WTC11 (cell line): ENCODE data around the gene LRRC8C. TPM values are rescaled to one million over a fixed set of nuclear protein-coding genes. Genes with fewer than 3 reads are reported as not detected.

ENCODE experiments used
- ATAC-seq: fragments of 200-7000 bp; cut with Tn5 transposase; 2 replicates; pipeline ENCODE4 v1.10.0; 2021; ENCODE audit warnings: mild to moderate bottlenecking, moderate library complexity
- CTCF ChIA-PET: fragments of 300-600 bp; sonication (Branson Sonifier 250); formaldehyde crosslinking; loops from one replicate; lab custom pipeline; 2021; ENCODE audit warnings: antibody characterized with exemption; lab: Charles Lee
- POLR2A ChIA-PET: fragments of 350-600 bp; sonication (Branson Sonifier 250); formaldehyde crosslinking; loops from one replicate; lab custom pipeline; 2021; ENCODE audit warnings: antibody characterized with exemption; lab: Charles Lee
- DNase-seq: peaks from one replicate; pipeline ENCODE4 v3.0.0; 2021; ENCODE audit warnings: low spot score
- H3K27ac Mint-ChIP-seq: 2 replicates; pipeline ENCODE4 v1.8.0; 2021; ENCODE audit warnings: mixed read lengths
- H3K27me3 Mint-ChIP-seq: 2 replicates; pipeline ENCODE4 v1.8.0; 2021; ENCODE audit warnings: low read depth, mild to moderate bottlenecking, moderate library complexity, mixed read lengths
- H3K36me3 Mint-ChIP-seq: 2 replicates; pipeline ENCODE4 v1.8.0; 2021; ENCODE audit warnings: mixed read lengths
- H3K4me1 Mint-ChIP-seq: 2 replicates; pipeline ENCODE4 v1.8.0; 2022; ENCODE audit warnings: mixed read lengths
- H3K4me3 Mint-ChIP-seq: 2 replicates; pipeline ENCODE4 v1.8.0; 2021; ENCODE audit warnings: mild to moderate bottlenecking, moderate library complexity, mixed read lengths
- H3K9me3 Mint-ChIP-seq: 2 replicates; pipeline ENCODE4 v1.8.0; 2021; ENCODE audit warnings: mixed read lengths
- ATF3 ChIP-seq: sonication (generic); formaldehyde crosslinking; conservative IDR thresholded peaks from 2 replicates; pipeline ENCODE4 v1.8.1; 2022; ENCODE audit warnings: mild to moderate bottlenecking, missing genetic modification reagents
- CBFB ChIP-seq: sonication (generic); formaldehyde crosslinking; IDR thresholded peaks from 2 replicates; pipeline ENCODE4 v1.8.1; 2022; ENCODE audit warnings: mild to moderate bottlenecking, low read depth, missing genetic modification reagents
- CDX4 ChIP-seq: fragments of 250-450 bp; sonication (Bioruptor Pico); IDR thresholded peaks from 2 replicates; pipeline ENCODE4 v1.9.0; 2021; ENCODE audit warnings: moderate library complexity, mild to moderate bottlenecking, inconsistent platforms, borderline replicate concordance
- CTCF ChIP-seq: fragments of 200-600 bp; IDR thresholded peaks from 2 replicates; pipeline ENCODE4 v1.8.0; 2022; ENCODE audit warnings: antibody characterized with exemption
- ETV6 ChIP-seq: sonication (generic); formaldehyde crosslinking; IDR thresholded peaks from 2 replicates; pipeline ENCODE4 v1.8.1; 2022; ENCODE audit warnings: mild to moderate bottlenecking, missing genetic modification reagents
- GABPB1 ChIP-seq: sonication (generic); formaldehyde crosslinking; IDR thresholded peaks from 2 replicates; pipeline ENCODE4 v1.8.1; 2023; ENCODE audit warnings: mild to moderate bottlenecking, missing genetic modification reagents
- JUN ChIP-seq: sonication (generic); formaldehyde crosslinking; IDR thresholded peaks from 2 replicates; pipeline ENCODE4 v1.8.0; 2023; ENCODE audit warnings: mild to moderate bottlenecking, missing genetic modification reagents
- MAX ChIP-seq: sonication (generic); formaldehyde crosslinking; IDR thresholded peaks from 2 replicates; pipeline ENCODE4 v1.8.0; 2022; ENCODE audit warnings: mild to moderate bottlenecking, missing genetic modification reagents
- MLX ChIP-seq: sonication (generic); formaldehyde crosslinking; IDR thresholded peaks from 2 replicates; pipeline ENCODE4 v1.8.1; 2023; ENCODE audit warnings: mild to moderate bottlenecking, missing genetic modification reagents, moderate library complexity
- NR3C1 ChIP-seq: sonication (generic); formaldehyde crosslinking; conservative IDR thresholded peaks from 2 replicates; pipeline ENCODE4 v1.8.1; 2023; ENCODE audit warnings: low read depth, mild to moderate bottlenecking, missing genetic modification reagents
- RELA ChIP-seq: sonication (generic); formaldehyde crosslinking; IDR thresholded peaks from 2 replicates; pipeline ENCODE4 v1.8.1; 2022; ENCODE audit warnings: missing genetic modification reagents, mild to moderate bottlenecking, borderline replicate concordance
- RORB ChIP-seq: fragments of 250-450 bp; sonication (Bioruptor Pico); IDR thresholded peaks from 2 replicates; pipeline ENCODE4 v1.9.0; 2021; ENCODE audit warnings: mild to moderate bottlenecking
- SMAD3 ChIP-seq: sonication (generic); formaldehyde crosslinking; IDR thresholded peaks from 2 replicates; pipeline ENCODE4 v1.8.0; 2022; ENCODE audit warnings: missing genetic modification reagents, mild to moderate bottlenecking, borderline replicate concordance
- SOX15 ChIP-seq: fragments of 250-450 bp; sonication (Bioruptor Pico); IDR thresholded peaks from 2 replicates; pipeline ENCODE4 v1.9.0; 2021; ENCODE audit warnings: mild to moderate bottlenecking
- STAT6 ChIP-seq: sonication (generic); formaldehyde crosslinking; conservative IDR thresholded peaks from 2 replicates; pipeline ENCODE4 v1.8.1; 2023; ENCODE audit warnings: mild to moderate bottlenecking, low read depth, missing genetic modification reagents, moderate library complexity
- TCF7 ChIP-seq: sonication (generic); formaldehyde crosslinking; IDR thresholded peaks from 2 replicates; pipeline ENCODE4 v1.8.0; 2022; ENCODE audit warnings: mild to moderate bottlenecking, low read depth, missing genetic modification reagents, moderate library complexity
- TEAD1 ChIP-seq: sonication (generic); formaldehyde crosslinking; IDR thresholded peaks from 2 replicates; pipeline ENCODE4 v1.8.0; 2022; ENCODE audit warnings: mild to moderate bottlenecking, missing genetic modification reagents
- USF1 ChIP-seq: sonication (generic); formaldehyde crosslinking; IDR thresholded peaks from 2 replicates; pipeline ENCODE4 v1.8.0; 2022; ENCODE audit warnings: mild to moderate bottlenecking, missing genetic modification reagents
- ZNF121 ChIP-seq: sonication (generic); formaldehyde crosslinking; IDR thresholded peaks from 2 replicates; pipeline ENCODE4 v1.8.0; 2023; ENCODE audit warnings: missing genetic modification reagents
- ZNF317 ChIP-seq: sonication (generic); formaldehyde crosslinking; IDR thresholded peaks from 2 replicates; pipeline ENCODE4 v1.8.1; 2023; ENCODE audit warnings: low read depth, mild to moderate bottlenecking, moderate library complexity, missing genetic modification reagents, borderline replicate concordance
- ZNF423 ChIP-seq: fragments of 250-450 bp; sonication (Bioruptor Pico); IDR thresholded peaks from 2 replicates; pipeline ENCODE4 v2.1.2; 2022; ENCODE audit warnings: mild to moderate bottlenecking, moderate library complexity
- total RNA-seq: library from RNA; stranded (reverse); gene quantifications from 3 replicates; pipeline ENCODE4 v1.2.3, GENCODE V29; 2021

The LRRC8C gene
- total RNA-seq, 1 experiment from 2014 or later: 1.8 TPM

- TF ChIP-seq STAT6 (CRISPR knock-in tag) (no peak), CDX4 (CRISPR knock-in tag) (no peak)
Measured at GRCh38 chr1:89670711-89671110, 37.8 kb downstream of the LRRC8C start (continued).

- DNase-seq (no peak), ATAC-seq (no peak)
- Mint-ChIP-seq H3K9me3 (no peaks in the 10 kb centered on the region), H3K36me3 (no peaks in the 10 kb centered on the region), H3K4me1 (no peaks in the 10 kb centered on the region), H3K27me3 (no peaks in the 10 kb centered on the region), H3K27ac (no peak overlapping the region), H3K4me3 (no peak overlapping the region)
- TF ChIP-seq RORB: no peak
- no peak for TF ChIP-seq USF1 (CRISPR knock-in tag)
- TF ChIP-seq STAT6 (CRISPR knock-in tag): no peak
- TF ChIP-seq MLX: no peak
- no peak for TF ChIP-seq JUN (CRISPR knock-in tag)
- no peak for TF ChIP-seq CBFB (CRISPR knock-in tag)
- no peak for TF ChIP-seq ZNF121
- TF ChIP-seq ATF3 (CRISPR knock-in tag): no peak
- no peak for TF ChIP-seq TCF7 (CRISPR knock-in tag)
- no peak for TF ChIP-seq ETV6 (CRISPR knock-in tag)
- TF ChIP-seq GABPB1 (CRISPR knock-in tag): no peak
- TF ChIP-seq SMAD3 (CRISPR knock-in tag): no peak
- no peak for TF ChIP-seq NR3C1 (CRISPR knock-in tag)
- TF ChIP-seq RELA (CRISPR knock-in tag): no peak
- TF ChIP-seq ZNF317 (CRISPR knock-in tag): no peak
- TF ChIP-seq ZNF423 (CRISPR knock-in tag): no peak
- TF ChIP-seq CTCF: no peak
- TF ChIP-seq TEAD1 (CRISPR knock-in tag): no peak
- no peak for TF ChIP-seq SOX15 (CRISPR knock-in tag)
- no peak for TF ChIP-seq MAX (CRISPR knock-in tag)
- CTCF ChIA-PET: interaction anchor here (3.3 kb wide), 1 partner anchor 91 kb away, joined by 11 read pairs; no protein-coding TSS in a partner anchor
- POLR2A ChIA-PET: interaction anchor here (0.6 kb wide), 1 partner anchor 644 kb away, joined by 4 read pairs; no protein-coding TSS in a partner anchor
Measured at GRCh38 chr1:89671775-89672488, 39.0 kb downstream of the LRRC8C start.
